CD4-positive, alpha-beta T cell (primary cell): ENCODE measurements around the gene ACYP1. TPM values are rescaled to one million over a fixed set of nuclear protein-coding genes. Genes with fewer than 3 reads are reported as not detected.

Experiments
- ATAC-seq: fragments of 200-7000 bp; cut with Tn5 transposase; one replicate; pipeline ENCODE4 v1.10.0; 2022; ENCODE audit warnings: mild to moderate bottlenecking; ENCODE audit not compliant: poor library complexity
- CTCF ChIA-PET: fragments of 350-600 bp; sonication (Branson Sonifier 250); formaldehyde crosslinking; loops from one replicate; lab custom pipeline; 2021; ENCODE audit warnings: antibody characterized with exemption, inconsistent platforms; lab: Charles Lee
- POLR2A ChIA-PET: fragments of 350-600 bp; sonication (Branson Sonifier 250); formaldehyde crosslinking; loops from one replicate; lab custom pipeline; 2021; ENCODE audit warnings: antibody characterized with exemption, inconsistent platforms; lab: Charles Lee
- DNase-seq, 14 experiments: peaks; one replicate each; pipeline ENCODE4 v3.0.0-alpha.2; 2013 to 2020; ENCODE audit warnings: mixed read lengths in 2 of 14
- H3K27ac ChIP-seq, 2 donors: one replicate each; pipeline versions ENCODE4 v1.5.1 to v1.7.0; 2013; ENCODE audit warnings: low read length in 2 of 2, low read depth in 1 of 2, mild to moderate bottlenecking in 1 of 2
- H3K27me3 ChIP-seq, 2 experiments: 1 replicate in 1 of 2; 2 replicates in 1 of 2; pipeline versions ENCODE4 v1.6.1 to v1.7.0; 2013; ENCODE audit warnings: low read length in 2 of 2, control low read depth in 1 of 2, mild to moderate bottlenecking in 1 of 2, moderate library complexity in 1 of 2; ENCODE audit not compliant: insufficient read depth in 2 of 2, control insufficient read depth in 1 of 2
- H3K36me3 ChIP-seq: one replicate; pipeline ENCODE4 v1.6.1; 2013; ENCODE audit warnings: low read length, control low read depth; ENCODE audit not compliant: insufficient read depth
- H3K4me1 ChIP-seq: one replicate; pipeline ENCODE4 v1.6.1; 2013; ENCODE audit warnings: low read length, control low read depth; ENCODE audit not compliant: insufficient read depth
- H3K4me3 ChIP-seq: one replicate; pipeline ENCODE4 v1.5.1; 2013; ENCODE audit warnings: mild to moderate bottlenecking, low read length, moderate library complexity
- H3K9me3 ChIP-seq, 2 experiments: 1 replicate in 1 of 2; 2 replicates in 1 of 2; pipeline versions ENCODE4 v1.6.1 to v1.7.0; 2013; ENCODE audit warnings: low read length in 2 of 2, mild to moderate bottlenecking in 2 of 2, control low read depth in 1 of 2, moderate library complexity in 1 of 2; ENCODE audit not compliant: control insufficient read depth in 1 of 2, insufficient read depth in 1 of 2
- H3K27ac Mint-ChIP-seq: one replicate; pipeline ENCODE4 v1.8.0; 2020; ENCODE audit warnings: mixed read lengths
- H3K27me3 Mint-ChIP-seq: one replicate; pipeline ENCODE4 v1.8.0; 2021; ENCODE audit warnings: mixed read lengths
- H3K36me3 Mint-ChIP-seq: one replicate; pipeline ENCODE4 v1.8.0; 2021; ENCODE audit warnings: low read depth, mixed read lengths
- H3K4me1 Mint-ChIP-seq: one replicate; pipeline ENCODE4 v1.8.0; 2021; ENCODE audit warnings: low read depth, mixed read lengths
- H3K4me3 Mint-ChIP-seq: one replicate; pipeline ENCODE4 v1.8.0; 2020; ENCODE audit warnings: mild to moderate bottlenecking, mixed read lengths
- H3K9me3 Mint-ChIP-seq: one replicate; pipeline ENCODE4 v1.8.0; 2020; ENCODE audit warnings: mixed read lengths
- intact Hi-C, 2 experiments: fragments of 100-400 bp; cut with DNase I in 1 of 2; cut with micrococcal nuclease in 1 of 2; formaldehyde crosslinking; loops; one replicate each; pipeline versions ENCODE4 v1.15.1 to v1.9.0; 2023 to 2025; cut with DNase I, micrococcal nuclease
- total RNA-seq, 174 experiments: library from RNA in 2 of 174; stranded (reverse) in 2 of 174; gene quantifications; one replicate each; pipeline ENCODE4 v1.2.3 and lab custom pipeline; 2021 to 2026
- TF ChIP-seq, protein P1 (sequence below): fragments of 200-600 bp; IDR thresholded peaks from one replicate; pipeline ENCODE4 v1.8.0; 2022; ENCODE audit warnings: antibody characterized with exemption, mild to moderate bottlenecking

The ACYP1 gene
- total RNA-seq, 2 experiments from 2014 or later: 7.9 to 9.4 TPM

DNA sequence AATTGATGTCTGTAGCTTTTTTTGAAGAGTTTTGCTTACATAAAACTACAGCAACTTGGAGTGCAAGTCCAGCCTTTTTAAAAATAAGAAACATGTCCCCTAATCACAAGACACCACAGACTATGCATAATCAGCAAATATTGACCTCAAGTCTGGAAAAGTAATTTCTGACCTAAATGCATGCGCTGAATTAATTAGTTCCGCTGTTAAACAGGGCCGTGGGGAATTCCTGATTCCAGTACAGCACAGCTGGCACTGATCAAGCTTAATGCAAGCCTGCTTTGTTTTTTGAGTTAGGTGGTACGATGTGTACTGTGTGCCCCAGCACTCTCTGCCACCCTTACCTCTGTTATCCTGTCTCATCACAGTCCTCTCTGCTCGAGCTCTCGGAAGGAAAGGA lies 21.8 kb downstream of the ACYP1 start:
- ATAC-seq (no peak), DNase-seq (no peak)
- Mint-ChIP-seq H3K4me1 (peaks cover 42% of the 10 kb centered on the region), H3K4me3 (no peak overlapping the region), H3K27ac (no peak overlapping the region), H3K9me3 (no peaks in the 10 kb centered on the region), H3K27me3 (no peaks in the 10 kb centered on the region), H3K36me3 (peaks cover 66% of the 10 kb centered on the region)
- intact Hi-C loops: loop anchor here in 1 of 2 experiments (5.0 kb wide), 1 partner anchor 35 kb away; no protein-coding TSS in a partner anchor
- H3K36me3 ChIP-seq: peaks cover 16% of the 10 kb centered on the region
- no peak overlapping the region for H3K4me3 ChIP-seq
- ChIA-PET POLR2A (no interaction called here), CTCF (no interaction called here)
- H3K27me3 ChIP-seq: no peaks in the 10 kb centered on the region
- TF ChIP-seq, protein P1, sequence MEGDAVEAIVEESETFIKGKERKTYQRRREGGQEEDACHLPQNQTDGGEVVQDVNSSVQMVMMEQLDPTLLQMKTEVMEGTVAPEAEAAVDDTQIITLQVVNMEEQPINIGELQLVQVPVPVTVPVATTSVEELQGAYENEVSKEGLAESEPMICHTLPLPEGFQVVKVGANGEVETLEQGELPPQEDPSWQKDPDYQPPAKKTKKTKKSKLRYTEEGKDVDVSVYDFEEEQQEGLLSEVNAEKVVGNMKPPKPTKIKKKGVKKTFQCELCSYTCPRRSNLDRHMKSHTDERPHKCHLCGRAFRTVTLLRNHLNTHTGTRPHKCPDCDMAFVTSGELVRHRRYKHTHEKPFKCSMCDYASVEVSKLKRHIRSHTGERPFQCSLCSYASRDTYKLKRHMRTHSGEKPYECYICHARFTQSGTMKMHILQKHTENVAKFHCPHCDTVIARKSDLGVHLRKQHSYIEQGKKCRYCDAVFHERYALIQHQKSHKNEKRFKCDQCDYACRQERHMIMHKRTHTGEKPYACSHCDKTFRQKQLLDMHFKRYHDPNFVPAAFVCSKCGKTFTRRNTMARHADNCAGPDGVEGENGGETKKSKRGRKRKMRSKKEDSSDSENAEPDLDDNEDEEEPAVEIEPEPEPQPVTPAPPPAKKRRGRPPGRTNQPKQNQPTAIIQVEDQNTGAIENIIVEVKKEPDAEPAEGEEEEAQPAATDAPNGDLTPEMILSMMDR: no peak
- peaks cover 2% of the 10 kb centered on the region for H3K4me1 ChIP-seq
- no peak overlapping the region for H3K27ac ChIP-seq
- no peaks in the 10 kb centered on the region for H3K9me3 ChIP-seq

DNA sequence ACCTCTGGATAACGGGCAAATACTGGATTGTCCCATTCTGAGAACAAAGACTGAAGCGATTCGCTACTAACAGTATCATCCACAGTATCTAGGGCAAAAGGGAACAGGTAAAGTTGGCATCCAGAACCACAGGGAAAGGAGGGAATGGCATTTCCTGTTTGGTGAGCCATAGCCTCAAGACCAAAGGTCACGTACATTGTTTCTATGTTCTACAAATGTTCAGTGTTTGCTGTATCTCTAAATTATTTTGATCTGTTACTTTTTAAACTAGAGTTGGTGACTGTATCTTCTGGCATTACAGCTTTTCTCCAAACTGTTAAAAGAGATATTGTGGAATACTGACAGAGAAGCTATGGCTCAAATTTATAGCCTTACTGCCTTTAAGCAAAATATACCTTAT lies 22.2 kb downstream of the ACYP1 start:
- Mint-ChIP-seq H3K4me3 (no peak overlapping the region), H3K27me3 (no peaks in the 10 kb centered on the region), H3K36me3 (peaks cover 66% of the 10 kb centered on the region), H3K4me1 (peaks cover 37% of the 10 kb centered on the region), H3K9me3 (no peaks in the 10 kb centered on the region), H3K27ac (no peak overlapping the region)
- Histone ChIP-seq H3K4me1 (peaks cover 2% of the 10 kb centered on the region), H3K9me3 (no peaks in the 10 kb centered on the region), H3K27ac (no peak overlapping the region), H3K27me3 (no peaks in the 10 kb centered on the region), H3K36me3 (peaks cover 20% of the 10 kb centered on the region), H3K4me3 (no peak overlapping the region)
- ATAC-seq (no peak), DNase-seq (no peak)
- CTCF ChIA-PET: interaction anchor here (1.1 kb wide), 1 partner anchor 136 kb away, joined by 3 read pairs; no protein-coding TSS in a partner anchor
- TF ChIP-seq, protein P1: no peak
- intact Hi-C loops: loop anchor here in 1 of 2 experiments (5.0 kb wide), 1 partner anchor 36 kb away; no protein-coding TSS in a partner anchor
- POLR2A ChIA-PET: interaction anchor here (0.9 kb wide), 1 partner anchor 8 kb away, joined by 3 read pairs; no protein-coding TSS in a partner anchor

DNA sequence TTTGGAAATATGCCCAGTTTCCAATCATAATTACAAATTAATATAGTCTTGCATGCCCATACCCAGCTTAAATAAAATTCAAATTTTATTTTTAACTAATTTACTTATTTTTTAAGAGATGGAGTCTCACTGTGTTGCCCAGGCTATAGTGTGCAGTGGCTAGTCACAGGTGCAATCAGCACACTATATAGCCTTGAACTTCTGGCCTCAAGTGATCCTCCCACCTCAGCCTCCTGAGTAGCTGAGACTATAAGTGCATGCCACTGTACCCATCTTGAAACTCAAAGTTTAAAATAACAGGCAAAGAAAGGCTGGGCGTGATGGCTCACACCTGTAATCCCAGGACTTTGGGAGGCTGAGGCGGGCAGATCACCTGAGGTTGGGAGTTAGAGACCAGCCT lies 22.9 kb downstream of the ACYP1 start:
- Mint-ChIP-seq H3K27ac (no peak overlapping the region), H3K36me3 (peaks cover 66% of the 10 kb centered on the region), H3K4me3 (no peak overlapping the region), H3K4me1 (peaks cover 31% of the 10 kb centered on the region), H3K27me3 (no peaks in the 10 kb centered on the region), H3K9me3 (no peaks in the 10 kb centered on the region)
- H3K4me1 ChIP-seq: peaks cover 2% of the 10 kb centered on the region
- H3K27me3 ChIP-seq: no peaks in the 10 kb centered on the region
- TF ChIP-seq, protein P1: no peak
- ChIA-PET CTCF (interaction anchor here (1.1 kb wide), 1 partner anchor 135 kb away, joined by 3 read pairs; no protein-coding TSS in a partner anchor), POLR2A (interaction anchor here (0.9 kb wide), 1 partner anchor 9 kb away, joined by 3 read pairs; no protein-coding TSS in a partner anchor)
- H3K36me3 ChIP-seq: peaks cover 23% of the 10 kb centered on the region
- no peaks in the 10 kb centered on the region for H3K9me3 ChIP-seq
- intact Hi-C loops: loop anchor here in 1 of 2 experiments (5.0 kb wide), 1 partner anchor 36 kb away; no protein-coding TSS in a partner anchor
- no peak for ATAC-seq
- no peak overlapping the region for H3K27ac ChIP-seq
- DNase-seq: no peak
- no peak overlapping the region for H3K4me3 ChIP-seq
